ENCODE measurements around the gene APOH. TPM values are rescaled to one million over a fixed set of nuclear protein-coding genes. Genes with fewer than 3 reads are reported as not detected.
A peak's percentile ranks its signal among the peaks of the same experiment; 100 is the strongest.

APOH gene
- total and polyA plus RNA-seq, 9 donors: 0.09 to 9.8 (median 0.39) TPM; not detected in 4

- peak overlapping the region; percentile 82 for H3K4me3 ChIP-seq (ENCODE audit: low read length)
- WGBS (ENCODE audit: insufficient coverage): 0% methylated on average over 6 of the region's 10 CpGs
- DNase-seq: no peak
- H3K27ac ChIP-seq (ENCODE audit: low read length): peak overlapping the region; percentile 65
- H3K27me3 ChIP-seq (ENCODE audit: control insufficient read depth, insufficient read depth, low read length): no peaks in the 10 kb centered on the region
- no peaks in the 10 kb centered on the region for H3K36me3 ChIP-seq (ENCODE audit: control insufficient read depth, insufficient read depth, low read length)
- no peaks in the 10 kb centered on the region for H3K9me3 ChIP-seq (replicated peaks; ENCODE audit: control insufficient read depth, low read depth, low read length)
- peaks cover 12% of the 10 kb centered on the region for H3K4me1 ChIP-seq (ENCODE audit: control insufficient read depth, insufficient read depth, low read length)
Measured at GRCh38 chr17:66192378-66192687, 36.9 kb downstream of the APOH start.

GRCh38 chr17:66191593-66192377 is 37.4 kb downstream of the APOH start, which contains the start of gene CEP112:
TSS of gene CEP112 (minus strand) at chr17:66192133.
- Histone ChIP-seq H3K27me3 (ENCODE audit: control insufficient read depth, insufficient read depth, low read length) (no peaks in the 10 kb centered on the region), H3K9me3 (replicated peaks; ENCODE audit: control insufficient read depth, low read depth, low read length) (no peaks in the 10 kb centered on the region), H3K27ac (ENCODE audit: low read length) (peak within 1 kb of the TSS; percentile 92), H3K36me3 (ENCODE audit: control insufficient read depth, insufficient read depth, low read length) (no peaks in the 10 kb centered on the region), H3K4me3 (ENCODE audit: low read length) (peak within 1 kb of the TSS; percentile 82), H3K4me1 (ENCODE audit: control insufficient read depth, insufficient read depth, low read length) (peaks cover 12% of the 10 kb centered on the region)
- DNase-seq: peak; percentile 86
- 0% methylated on average over 81 of the region's 83 CpGs for WGBS (ENCODE audit: insufficient coverage)

GRCh38 chr17:66190738-66191592 is 38.2 kb downstream of the APOH start:
- WGBS (ENCODE audit: insufficient coverage): 7% methylated on average over 12 of the region's 16 CpGs
- Histone ChIP-seq H3K27ac (ENCODE audit: low read length) (peak overlapping the region; percentile 92), H3K4me3 (ENCODE audit: low read length) (peak overlapping the region; percentile 82), H3K27me3 (ENCODE audit: control insufficient read depth, insufficient read depth, low read length) (no peaks in the 10 kb centered on the region), H3K9me3 (replicated peaks; ENCODE audit: control insufficient read depth, low read depth, low read length) (no peaks in the 10 kb centered on the region), H3K4me1 (ENCODE audit: control insufficient read depth, insufficient read depth, low read length) (peaks cover 12% of the 10 kb centered on the region), H3K36me3 (ENCODE audit: control insufficient read depth, insufficient read depth, low read length) (no peaks in the 10 kb centered on the region)
- DNase-seq: peak; percentile 76

DNA sequence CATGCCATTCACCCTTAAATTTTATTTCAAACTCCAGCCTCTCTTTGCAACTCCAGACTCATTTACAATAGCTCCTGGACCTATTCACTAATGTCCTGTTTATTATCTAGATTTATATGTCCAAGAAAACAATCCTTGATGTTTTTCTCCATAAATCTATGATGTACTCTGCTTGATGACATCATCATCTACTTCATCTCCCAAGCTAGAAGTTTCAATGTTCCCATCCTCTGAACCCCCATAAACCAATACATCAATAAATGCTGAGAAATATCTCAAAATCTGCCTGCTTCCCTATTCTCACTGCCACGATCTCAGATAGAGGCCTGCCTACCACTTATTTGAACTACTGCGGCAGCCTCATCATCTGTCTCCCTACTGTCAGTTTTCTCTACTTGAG is 41.5 kb downstream of the APOH start:
- DNase-seq: no peak
- 93% methylated on average over 2 of the region's 2 CpGs for WGBS (ENCODE audit: insufficient coverage)
- Histone ChIP-seq H3K4me1 (ENCODE audit: control insufficient read depth, insufficient read depth, low read length) (peaks cover 12% of the 10 kb centered on the region), H3K4me3 (ENCODE audit: low read length) (no peak overlapping the region), H3K27ac (ENCODE audit: low read length) (no peak overlapping the region), H3K9me3 (replicated peaks; ENCODE audit: control insufficient read depth, low read depth, low read length) (no peaks in the 10 kb centered on the region), H3K27me3 (ENCODE audit: control insufficient read depth, insufficient read depth, low read length) (no peaks in the 10 kb centered on the region), H3K36me3 (ENCODE audit: control insufficient read depth, insufficient read depth, low read length) (no peaks in the 10 kb centered on the region)

- whole genome bisulfite sequencing (ENCODE audit: insufficient coverage): 98% methylated on average over 4 of the region's 4 CpGs
- no peak for DNase-seq
- no peaks in the 10 kb centered on the region for H3K27me3 ChIP-seq (ENCODE audit: control insufficient read depth, insufficient read depth, low read length)
- H3K9me3 ChIP-seq (replicated peaks; ENCODE audit: control insufficient read depth, low read depth, low read length): no peaks in the 10 kb centered on the region
- peaks cover 9% of the 10 kb centered on the region for H3K36me3 ChIP-seq (ENCODE audit: control insufficient read depth, insufficient read depth, low read length)
- no peak overlapping the region for H3K4me3 ChIP-seq (ENCODE audit: low read length)
- no peak overlapping the region for H3K27ac ChIP-seq (ENCODE audit: low read length)
- H3K4me1 ChIP-seq (ENCODE audit: control insufficient read depth, insufficient read depth, low read length): peaks cover 4% of the 10 kb centered on the region
Measured at GRCh38 chr17:66185862-66186261, 43.4 kb downstream of the APOH start.

- WGBS (ENCODE audit: insufficient coverage): no CpG with 5 or more reads among the region's 1 CpG
- no peaks in the 10 kb centered on the region for H3K27me3 ChIP-seq (ENCODE audit: control insufficient read depth, insufficient read depth, low read length)
Measured at GRCh38 chr17:66184392-66184791, 44.8 kb downstream of the APOH start.

GRCh38 chr17:66183529-66183928 is 45.7 kb downstream of the APOH start:
- Histone ChIP-seq H3K27me3 (ENCODE audit: control insufficient read depth, insufficient read depth, low read length) (no peaks in the 10 kb centered on the region), H3K27ac (ENCODE audit: low read length) (no peak overlapping the region), H3K9me3 (replicated peaks; ENCODE audit: control insufficient read depth, low read depth, low read length) (no peaks in the 10 kb centered on the region), H3K4me3 (ENCODE audit: low read length) (no peak overlapping the region), H3K4me1 (ENCODE audit: control insufficient read depth, insufficient read depth, low read length) (no peaks in the 10 kb centered on the region), H3K36me3 (ENCODE audit: control insufficient read depth, insufficient read depth, low read length) (peaks cover 9% of the 10 kb centered on the region)
- DNase-seq: no peak

More at GRCh38 chr17:66184392-66184791, 44.8 kb downstream of the APOH start:
- no peaks in the 10 kb centered on the region for H3K9me3 ChIP-seq (replicated peaks; ENCODE audit: control insufficient read depth, low read depth, low read length)
- H3K27ac ChIP-seq (ENCODE audit: low read length): no peak overlapping the region
- H3K4me1 ChIP-seq (ENCODE audit: control insufficient read depth, insufficient read depth, low read length): no peaks in the 10 kb centered on the region
- peaks cover 9% of the 10 kb centered on the region for H3K36me3 ChIP-seq (ENCODE audit: control insufficient read depth, insufficient read depth, low read length)
- no peak for DNase-seq
- H3K4me3 ChIP-seq (ENCODE audit: low read length): no peak overlapping the region

DNA sequence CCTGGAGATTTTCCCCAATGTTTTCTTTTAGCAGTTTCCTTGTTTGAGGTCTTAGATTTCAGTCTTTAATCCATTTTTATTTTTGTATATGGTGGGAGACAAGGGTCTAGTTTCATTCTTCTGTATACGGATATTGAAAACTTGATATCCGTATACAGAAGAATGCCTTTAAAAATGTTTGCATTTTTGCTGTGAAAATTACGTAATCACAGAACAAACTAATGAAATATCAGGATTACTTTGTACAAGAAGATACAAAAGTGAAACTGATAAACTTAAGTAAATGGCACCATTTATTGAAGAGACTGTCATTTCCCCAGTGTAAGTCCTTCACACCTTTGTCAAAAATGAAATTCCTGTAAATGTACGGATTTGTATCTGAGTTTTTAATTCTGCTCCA is 50.6 kb downstream of the APOH start:
- WGBS (ENCODE audit: insufficient coverage): no CpG with 5 or more reads among the region's 4 CpGs
- Histone ChIP-seq H3K9me3 (replicated peaks; ENCODE audit: control insufficient read depth, low read depth, low read length) (no peaks in the 10 kb centered on the region), H3K4me1 (ENCODE audit: control insufficient read depth, insufficient read depth, low read length) (no peaks in the 10 kb centered on the region), H3K36me3 (ENCODE audit: control insufficient read depth, insufficient read depth, low read length) (peaks cover 9% of the 10 kb centered on the region), H3K27me3 (ENCODE audit: control insufficient read depth, insufficient read depth, low read length) (no peaks in the 10 kb centered on the region), H3K27ac (ENCODE audit: low read length) (no peak overlapping the region), H3K4me3 (ENCODE audit: low read length) (no peak overlapping the region)
- DNase-seq: no peak

DNA sequence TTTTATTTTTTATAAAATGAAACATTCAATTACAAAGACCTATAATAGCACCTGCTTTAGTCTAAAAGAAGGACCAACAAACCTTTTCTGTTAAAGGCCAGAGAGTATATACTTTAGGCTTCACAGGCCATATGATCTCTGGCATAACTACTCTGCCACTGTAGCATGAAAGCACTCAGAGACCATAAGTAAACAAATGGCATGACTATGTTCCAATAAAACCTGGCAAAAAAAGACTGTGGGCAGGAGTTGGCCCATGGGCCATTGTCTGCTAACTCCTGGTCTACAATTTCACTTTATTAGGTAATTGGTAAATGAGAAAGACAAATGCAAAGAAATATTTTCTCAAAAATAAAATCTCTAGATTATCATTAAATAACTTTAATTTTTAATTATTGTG is 52.2 kb downstream of the APOH start:
- H3K9me3 ChIP-seq (replicated peaks; ENCODE audit: control insufficient read depth, low read depth, low read length): no peaks in the 10 kb centered on the region

GRCh38 chr17:66175892-66176291 is 53.3 kb downstream of the APOH start:
- H3K27ac ChIP-seq (ENCODE audit: low read length): no peak overlapping the region
- no peaks in the 10 kb centered on the region for H3K27me3 ChIP-seq (ENCODE audit: control insufficient read depth, insufficient read depth, low read length)
- peaks cover 2% of the 10 kb centered on the region for H3K36me3 ChIP-seq (ENCODE audit: control insufficient read depth, insufficient read depth, low read length)
- no peaks in the 10 kb centered on the region for H3K9me3 ChIP-seq (replicated peaks; ENCODE audit: control insufficient read depth, low read depth, low read length)
- H3K4me1 ChIP-seq (ENCODE audit: control insufficient read depth, insufficient read depth, low read length): no peaks in the 10 kb centered on the region
- no peak overlapping the region for H3K4me3 ChIP-seq (ENCODE audit: low read length)
- no CpG with 5 or more reads among the region's 1 CpG for WGBS (ENCODE audit: insufficient coverage)
- DNase-seq: no peak

More for the DNA sequence above, 52.2 kb downstream of the APOH start:
- no peak overlapping the region for H3K27ac ChIP-seq (ENCODE audit: low read length)
- H3K4me3 ChIP-seq (ENCODE audit: low read length): no peak overlapping the region
- H3K27me3 ChIP-seq (ENCODE audit: control insufficient read depth, insufficient read depth, low read length): no peaks in the 10 kb centered on the region
- peaks cover 6% of the 10 kb centered on the region for H3K36me3 ChIP-seq (ENCODE audit: control insufficient read depth, insufficient read depth, low read length)
- no peak for DNase-seq
- H3K4me1 ChIP-seq (ENCODE audit: control insufficient read depth, insufficient read depth, low read length): no peaks in the 10 kb centered on the region

Measured in muscle of leg (tissue), 11 donors.